Caco-2 (cell line): ENCODE measurements around the gene PLEKHG3. TPM values are rescaled to one million over a fixed set of nuclear protein-coding genes. Genes with fewer than 3 reads are reported as not detected.

Source experiments
- BruUV-seq: library from RNA; stranded (reverse); fragments of 400-500 nt; replicated peaks from 2 replicates; lab custom pipeline; 2021; lab: Mats Ljungman, UMichigan
- CTCF ChIA-PET: fragments of 300-600 bp; sonication (Branson Sonifier 250); formaldehyde crosslinking; loops from one replicate; lab custom pipeline; 2022; ENCODE audit warnings: antibody characterized with exemption; lab: Charles Lee
- POLR2A ChIA-PET: fragments of 300-600 bp; sonication (Branson Sonifier 250); formaldehyde crosslinking; loops from one replicate; lab custom pipeline; 2022; ENCODE audit warnings: antibody characterized with exemption; lab: Charles Lee
- DNase-seq, 2 experiments: peaks; one replicate each; pipeline versions ENCODE4 v3.0.0 to v3.0.0-alpha.2; 2020 to 2022
- H3K27me3 ChIP-seq: replicated peaks from 2 replicates; pipeline ENCODE4 v1.6.0; 2011; ENCODE audit warnings: low read length; ENCODE audit not compliant: control insufficient read depth, insufficient read depth
- H3K36me3 ChIP-seq: 2 replicates; pipeline ENCODE4 v1.5.1; 2011; ENCODE audit warnings: low read length; ENCODE audit not compliant: control insufficient read depth, insufficient read depth
- H3K4me1 ChIP-seq: fragments of 250-450 bp; sonication (Bioruptor Pico); 2 replicates; pipeline ENCODE4 v1.5.1; 2020; ENCODE audit warnings: mild to moderate bottlenecking
- H3K4me3 ChIP-seq: 2 replicates; pipeline ENCODE4 v1.5.1; 2011; ENCODE audit warnings: low read depth, mild to moderate bottlenecking, control low read depth, low read length
- H3K9me3 ChIP-seq: fragments of 250-450 bp; sonication (Bioruptor Pico); 2 replicates; pipeline ENCODE4 v1.5.1; 2020; ENCODE audit warnings: mild to moderate bottlenecking, moderate library complexity
- H3K27ac Mint-ChIP-seq: one replicate; pipeline ENCODE4 v1.8.0; 2022; ENCODE audit warnings: mixed read lengths; ENCODE audit not compliant: unreplicated experiment
- H3K27me3 Mint-ChIP-seq: one replicate; pipeline ENCODE4 v1.8.0; 2022; ENCODE audit warnings: mixed read lengths; ENCODE audit not compliant: insufficient read depth, unreplicated experiment
- H3K36me3 Mint-ChIP-seq: one replicate; pipeline ENCODE4 v1.8.0; 2022; ENCODE audit warnings: mild to moderate bottlenecking, mixed read lengths; ENCODE audit not compliant: insufficient read depth, unreplicated experiment
- H3K4me1 Mint-ChIP-seq: one replicate; pipeline ENCODE4 v1.8.0; 2022; ENCODE audit warnings: low read depth, mixed read lengths; ENCODE audit not compliant: unreplicated experiment
- H3K4me3 Mint-ChIP-seq: one replicate; pipeline ENCODE4 v1.8.0; 2022; ENCODE audit warnings: mild to moderate bottlenecking, moderate library complexity, mixed read lengths; ENCODE audit not compliant: unreplicated experiment
- H3K9me3 Mint-ChIP-seq: one replicate; pipeline ENCODE4 v1.8.0; 2022; ENCODE audit warnings: mixed read lengths; ENCODE audit not compliant: unreplicated experiment
- CTCF ChIP-seq, 2 experiments: fragments of 200-600 bp in 1 of 2; IDR thresholded peaks; 1 replicate in 1 of 2; 2 replicates in 1 of 2; pipeline versions ENCODE4 v1.5.1 to v1.8.0; 2011 to 2022; ENCODE audit warnings: antibody characterized with exemption in 1 of 2, control low read depth in 1 of 2, inconsistent platforms in 1 of 2, low read depth in 1 of 2, low read length in 1 of 2, mild to moderate bottlenecking in 1 of 2, moderate library complexity in 1 of 2; ENCODE audit not compliant: insufficient read depth in 1 of 2, severe bottlenecking in 1 of 2, unreplicated experiment in 1 of 2
- intact Hi-C: fragments of 100-400 bp; cut with micrococcal nuclease; formaldehyde crosslinking; loops from one replicate; pipeline ENCODE4 v1.10.0; 2022; ENCODE audit not compliant: unreplicated experiment
- total RNA-seq: library from RNA; stranded (reverse); gene quantifications from 2 replicates; pipeline ENCODE4 v1.2.3, GENCODE V29; 2022

Gene PLEKHG3
- total RNA-seq, 1 experiment from 2014 or later, result 85.9 TPM

GRCh38 chr14:64673748-64674147 is 30.5 kb upstream of the PLEKHG3 start:
- no peak for DNase-seq
- ChIA-PET POLR2A (no interaction called here), CTCF (interaction anchor here (0.6 to 3.4 kb wide), 2 partner anchors 32 to 91 kb away, joined by 3 to 12 read pairs; no protein-coding TSS in a partner anchor)
- Histone ChIP-seq H3K36me3 (no peaks in the 10 kb centered on the region), H3K9me3 (no peaks in the 10 kb centered on the region), H3K4me1 (peaks cover 11% of the 10 kb centered on the region; the same call in 1 of the 2 replicates), H3K4me3 (no peak overlapping the region), H3K27me3 (no peaks in the 10 kb centered on the region)
- intact Hi-C loops, result loop anchor here (5.0 kb wide), 1 partner anchor 219 kb away; no protein-coding TSS in a partner anchor
- H3K9me3 Mint-ChIP-seq, result no peaks in the 10 kb centered on the region
- H3K4me1 Mint-ChIP-seq, result peaks cover 10% of the 10 kb centered on the region
- peak overlapping the region; percentile 32 for H3K27ac Mint-ChIP-seq
- no TSS peak for BruUV-seq
- H3K36me3 Mint-ChIP-seq, result no peaks in the 10 kb centered on the region
- no peak overlapping the region for H3K4me3 Mint-ChIP-seq
- no peaks in the 10 kb centered on the region for H3K27me3 Mint-ChIP-seq
- TF ChIP-seq CTCF (IDR thresholded peaks at IDR 0.05; ENCODE audit: insufficient read depth in 1 of 2, low read depth in 1 of 2, low read length in 1 of 2, severe bottlenecking in 1 of 2, unreplicated experiment in 1 of 2), result no peak

- no peak overlapping the region for H3K4me3 ChIP-seq
- peaks cover 16% of the 10 kb centered on the region for H3K4me1 ChIP-seq
- no peak for TF ChIP-seq CTCF (IDR thresholded peaks at IDR 0.05; ENCODE audit: insufficient read depth in 1 of 2, low read depth in 1 of 2, low read length in 1 of 2, severe bottlenecking in 1 of 2, unreplicated experiment in 1 of 2)
- H3K27me3 ChIP-seq, result no peaks in the 10 kb centered on the region
- no peaks in the 10 kb centered on the region for H3K9me3 ChIP-seq
- intact Hi-C loops, result loop anchor here (5.0 kb wide), 1 partner anchor 217 kb away; no protein-coding TSS in a partner anchor
- BruUV-seq, result no TSS peak
- no peak for DNase-seq
- H3K36me3 ChIP-seq, result no peaks in the 10 kb centered on the region
- Mint-ChIP-seq H3K27ac (no peak overlapping the region), H3K9me3 (no peaks in the 10 kb centered on the region), H3K4me3 (no peak overlapping the region), H3K4me1 (peaks cover 12% of the 10 kb centered on the region), H3K36me3 (no peaks in the 10 kb centered on the region), H3K27me3 (no peaks in the 10 kb centered on the region)
- ChIA-PET CTCF (interaction anchor here (0.6 to 3.4 kb wide), 2 partner anchors 84 to 90 kb away, joined by 3 to 12 read pairs; no protein-coding TSS in a partner anchor), POLR2A (interaction anchor here (0.6 kb wide), 1 partner anchor 29 kb away, joined by 5 read pairs; the partner anchor contains the start of gene PLEKHG3)
Measured at GRCh38 chr14:64674829-64675228, 29.4 kb upstream of the PLEKHG3 start.

- H3K4me1 Mint-ChIP-seq, result peaks cover 17% of the 10 kb centered on the region
- Histone ChIP-seq H3K9me3 (no peaks in the 10 kb centered on the region), H3K4me1 (peaks cover 21% of the 10 kb centered on the region), H3K36me3 (no peaks in the 10 kb centered on the region), H3K27me3 (no peaks in the 10 kb centered on the region), H3K4me3 (no peak overlapping the region)
- no peak overlapping the region for H3K4me3 Mint-ChIP-seq
- intact Hi-C loops, result no loop called here
- no peak for DNase-seq
- BruUV-seq, result no TSS peak
- no peak overlapping the region for H3K27ac Mint-ChIP-seq
- CTCF ChIA-PET, result interaction anchor here (0.5 to 0.6 kb wide), 2 partner anchors 21 to 84 kb away, joined by 3 to 4 read pairs; no protein-coding TSS in a partner anchor
- H3K36me3 Mint-ChIP-seq, result no peaks in the 10 kb centered on the region
- H3K9me3 Mint-ChIP-seq, result no peaks in the 10 kb centered on the region
- no peaks in the 10 kb centered on the region for H3K27me3 Mint-ChIP-seq
- TF ChIP-seq CTCF (IDR thresholded peaks at IDR 0.05; ENCODE audit: insufficient read depth in 1 of 2, low read depth in 1 of 2, low read length in 1 of 2, severe bottlenecking in 1 of 2, unreplicated experiment in 1 of 2), result no peak
- POLR2A ChIA-PET, result no interaction called here
Measured at GRCh38 chr14:64675312-64675711, 28.9 kb upstream of the PLEKHG3 start.
